Cardiac muscle cell (in vitro differentiated cells and primary cell): Measurements from ENCODE around the gene AQR. TPM values are rescaled to one million over a fixed set of nuclear protein-coding genes. Genes with fewer than 3 reads are reported as not detected.
"Not testable (repeated sequence)": the region's sequence is repeated elsewhere in the genome, so short reads cannot be mapped to it uniquely, and the experiment has no call there.

Source experiments
- DNase-seq, 2 donors: peaks; one replicate each; pipeline versions ENCODE4 v3.0.0 to v3.0.0-alpha.2; 2010 to 2017; ENCODE audit warnings: low read depth in 1 of 2, low spot score in 1 of 2
- H3K27ac ChIP-seq: fragments of 200-600 bp; sonication (generic); 2 replicates; pipeline ENCODE4 v1.5.1; 2016
- H3K27me3 ChIP-seq: fragments of 200-600 bp; sonication (generic); 2 replicates; pipeline ENCODE4 v1.6.0; 2016; ENCODE audit warnings: control low read depth
- H3K36me3 ChIP-seq: fragments of 200-600 bp; sonication (generic); 2 replicates; pipeline ENCODE4 v1.5.1; 2016; ENCODE audit warnings: control low read depth
- H3K4me1 ChIP-seq: fragments of 200-600 bp; sonication (generic); 2 replicates; pipeline ENCODE4 v1.8.1; 2017; ENCODE audit warnings: low read depth, mild to moderate bottlenecking, mixed run types
- H3K4me3 ChIP-seq: fragments of 200-600 bp; sonication (generic); 2 replicates; pipeline ENCODE4 v1.5.1; 2016; ENCODE audit warnings: mild to moderate bottlenecking
- H3K9me3 ChIP-seq: fragments of 200-600 bp; sonication (generic); 2 replicates; pipeline ENCODE4 v1.5.1; 2017; ENCODE audit warnings: low read depth, mild to moderate bottlenecking, control low read depth
- CTCF ChIP-seq: IDR thresholded peaks from 2 replicates; pipeline ENCODE4 v1.5.1; 2012; ENCODE audit warnings: low read depth, mild to moderate bottlenecking, low read length
- polyA plus RNA-seq: library from polyadenylated mRNA; unstranded; fragments of >200 nt; fragmentation: Nextera tagmentation; extraction: Ambion mirVana; gene quantifications from 2 replicates; pipeline ENCODE4 v1.2.1, GENCODE V29; 2016
- total RNA-seq: library from RNA; depleted of rRNA; stranded (reverse); fragments of >200 nt; gene quantifications from 2 replicates; pipeline ENCODE4 v1.2.3, GENCODE V29; 2016

The AQR gene
- total and polyA plus RNA-seq, 2 experiments from 2014 or later, result 14.7 to 20.6 TPM

GRCh38 chr15:34809186-34809585 is 160.4 kb downstream of the AQR start:
- no peaks in the 10 kb centered on the region for H3K9me3 ChIP-seq
- H3K4me1 ChIP-seq, result peaks cover 21% of the 10 kb centered on the region
- H3K27me3 ChIP-seq, result no peaks in the 10 kb centered on the region
- H3K27ac ChIP-seq, result no peak overlapping the region
- no peak overlapping the region for H3K4me3 ChIP-seq
- TF ChIP-seq CTCF, result no peak
- no peak for DNase-seq
- H3K36me3 ChIP-seq, result no peaks in the 10 kb centered on the region

- Histone ChIP-seq H3K9me3 (no peaks in the 10 kb centered on the region), H3K4me1 (peaks cover 9% of the 10 kb centered on the region), H3K4me3 (no peak overlapping the region), H3K36me3 (no peaks in the 10 kb centered on the region), H3K27me3 (no peaks in the 10 kb centered on the region), H3K27ac (no peak overlapping the region)
- no peak for DNase-seq
- TF ChIP-seq CTCF, result no peak
Measured at GRCh38 chr15:34808016-34808415, 161.5 kb downstream of the AQR start.

- not testable (repeated sequence) for H3K9me3 ChIP-seq, H3K27me3 ChIP-seq, H3K36me3 ChIP-seq, H3K27ac ChIP-seq, H3K4me1 ChIP-seq, DNase-seq, H3K4me3 ChIP-seq
Measured at GRCh38 chr15:34807241-34807640, 162.3 kb downstream of the AQR start.

- no peak for TF ChIP-seq CTCF
- H3K27ac ChIP-seq, result no peak overlapping the region
- DNase-seq, result no peak
Measured at GRCh38 chr15:34804776-34805175, 164.8 kb downstream of the AQR start.

GRCh38 chr15:34804113-34804512 is 165.4 kb downstream of the AQR start:
- no peak for TF ChIP-seq CTCF
- Histone ChIP-seq H3K4me1 (peaks cover 27% of the 10 kb centered on the region), H3K27ac (no peak overlapping the region), H3K4me3 (no peak overlapping the region), H3K27me3 (no peaks in the 10 kb centered on the region), H3K36me3 (no peaks in the 10 kb centered on the region), H3K9me3 (no peaks in the 10 kb centered on the region)
- DNase-seq, result no peak

More at GRCh38 chr15:34804776-34805175, 164.8 kb downstream of the AQR start:
- Histone ChIP-seq H3K4me3 (no peak overlapping the region), H3K36me3 (no peaks in the 10 kb centered on the region), H3K4me1 (peaks cover 21% of the 10 kb centered on the region), H3K9me3 (no peaks in the 10 kb centered on the region), H3K27me3 (no peaks in the 10 kb centered on the region)

GRCh38 chr15:34802803-34803750 is 166.5 kb downstream of the AQR start:
- H3K36me3 ChIP-seq, result no peaks in the 10 kb centered on the region
- no peak overlapping the region for H3K27ac ChIP-seq
- DNase-seq, result no peak
- H3K4me1 ChIP-seq, result peaks cover 38% of the 10 kb centered on the region
- H3K4me3 ChIP-seq, result no peak overlapping the region
- H3K9me3 ChIP-seq, result no peaks in the 10 kb centered on the region
- H3K27me3 ChIP-seq, result no peaks in the 10 kb centered on the region
- TF ChIP-seq CTCF, result no peak
